Measurements from ENCODE around the gene PLA2G4F.

GRCh38 chr15:42156243-42156922 lies at the start of gene PLA2G4F:
- TF ChIP-seq, protein P1, sequence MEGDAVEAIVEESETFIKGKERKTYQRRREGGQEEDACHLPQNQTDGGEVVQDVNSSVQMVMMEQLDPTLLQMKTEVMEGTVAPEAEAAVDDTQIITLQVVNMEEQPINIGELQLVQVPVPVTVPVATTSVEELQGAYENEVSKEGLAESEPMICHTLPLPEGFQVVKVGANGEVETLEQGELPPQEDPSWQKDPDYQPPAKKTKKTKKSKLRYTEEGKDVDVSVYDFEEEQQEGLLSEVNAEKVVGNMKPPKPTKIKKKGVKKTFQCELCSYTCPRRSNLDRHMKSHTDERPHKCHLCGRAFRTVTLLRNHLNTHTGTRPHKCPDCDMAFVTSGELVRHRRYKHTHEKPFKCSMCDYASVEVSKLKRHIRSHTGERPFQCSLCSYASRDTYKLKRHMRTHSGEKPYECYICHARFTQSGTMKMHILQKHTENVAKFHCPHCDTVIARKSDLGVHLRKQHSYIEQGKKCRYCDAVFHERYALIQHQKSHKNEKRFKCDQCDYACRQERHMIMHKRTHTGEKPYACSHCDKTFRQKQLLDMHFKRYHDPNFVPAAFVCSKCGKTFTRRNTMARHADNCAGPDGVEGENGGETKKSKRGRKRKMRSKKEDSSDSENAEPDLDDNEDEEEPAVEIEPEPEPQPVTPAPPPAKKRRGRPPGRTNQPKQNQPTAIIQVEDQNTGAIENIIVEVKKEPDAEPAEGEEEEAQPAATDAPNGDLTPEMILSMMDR (conservative IDR thresholded peaks at IDR 0.05; ENCODE audit: low read length): no peak
- no peak for TF ChIP-seq EZH2phosphoT487 (IDR thresholded peaks at IDR 0.05; ENCODE audit: borderline replicate concordance, low read depth, low read length)

All from OCI-LY7 (cell line).